ENCODE measurements around the gene CFAP99. TPM values are rescaled to one million over a fixed set of nuclear protein-coding genes. Genes with fewer than 3 reads are reported as not detected.

Gene CFAP99
- total and polyA plus RNA-seq, 9 of the 15 experiments (the other 6 are each of a cell fraction or from before 2014, with no cell fraction given): 0.07 to 0.18 (median 0.09) TPM; not detected in 6

DNA sequence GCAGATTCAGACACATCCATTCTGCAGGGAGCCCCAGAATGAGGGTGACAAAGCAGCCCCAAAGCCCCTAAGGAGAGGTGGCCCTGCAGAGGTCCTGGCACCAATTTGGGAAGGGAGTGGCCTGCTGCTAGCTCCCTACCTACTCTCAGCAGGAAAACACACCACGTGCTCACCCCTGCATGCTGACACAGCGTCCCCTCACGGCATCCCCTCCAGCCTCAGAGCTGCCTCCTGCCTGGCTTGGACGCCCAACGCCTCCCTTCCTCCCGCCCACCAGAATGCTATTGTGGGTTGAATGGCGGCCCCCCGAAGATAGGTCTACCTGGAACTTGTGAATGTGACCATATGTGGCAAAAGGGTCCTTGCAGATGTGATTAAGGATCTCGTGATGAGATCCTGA lies 29.1 kb upstream of the CFAP99 start (continued):
- TF ChIP-seq ZNF282 (CRISPR knock-in tag; IDR thresholded peaks at IDR 0.05): no peak
- no peak for TF ChIP-seq GABPB2 (CRISPR knock-in tag; conservative IDR thresholded peaks at IDR 0.05)
- no peak for TF ChIP-seq FUS (optimal IDR thresholded peaks at IDR 0.05; ENCODE audit: low read depth, low read length)
- no peak for TF ChIP-seq RBM39 (optimal IDR thresholded peaks at IDR 0.05; ENCODE audit: low read depth, low read length)
- TF ChIP-seq, protein P1, sequence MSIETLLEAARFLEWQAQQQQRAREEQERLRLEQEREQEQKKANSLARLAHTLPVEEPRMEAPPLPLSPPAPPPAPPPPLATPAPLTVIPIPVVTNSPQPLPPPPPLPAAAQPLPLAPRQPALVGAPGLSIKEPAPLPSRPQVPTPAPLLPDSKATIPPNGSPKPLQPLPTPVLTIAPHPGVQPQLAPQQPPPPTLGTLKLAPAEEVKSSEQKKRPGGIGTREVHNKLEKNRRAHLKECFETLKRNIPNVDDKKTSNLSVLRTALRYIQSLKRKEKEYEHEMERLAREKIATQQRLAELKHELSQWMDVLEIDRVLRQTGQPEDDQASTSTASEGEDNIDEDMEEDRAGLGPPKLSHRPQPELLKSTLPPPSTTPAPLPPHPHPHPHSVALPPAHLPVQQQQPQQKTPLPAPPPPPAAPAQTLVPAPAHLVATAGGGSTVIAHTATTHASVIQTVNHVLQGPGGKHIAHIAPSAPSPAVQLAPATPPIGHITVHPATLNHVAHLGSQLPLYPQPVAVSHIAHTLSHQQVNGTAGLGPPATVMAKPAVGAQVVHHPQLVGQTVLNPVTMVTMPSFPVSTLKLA (conservative IDR thresholded peaks at IDR 0.05): peak; percentile 61 to 62; a peak in 3 of 4 replicates
- TF ChIP-seq, protein P2, sequence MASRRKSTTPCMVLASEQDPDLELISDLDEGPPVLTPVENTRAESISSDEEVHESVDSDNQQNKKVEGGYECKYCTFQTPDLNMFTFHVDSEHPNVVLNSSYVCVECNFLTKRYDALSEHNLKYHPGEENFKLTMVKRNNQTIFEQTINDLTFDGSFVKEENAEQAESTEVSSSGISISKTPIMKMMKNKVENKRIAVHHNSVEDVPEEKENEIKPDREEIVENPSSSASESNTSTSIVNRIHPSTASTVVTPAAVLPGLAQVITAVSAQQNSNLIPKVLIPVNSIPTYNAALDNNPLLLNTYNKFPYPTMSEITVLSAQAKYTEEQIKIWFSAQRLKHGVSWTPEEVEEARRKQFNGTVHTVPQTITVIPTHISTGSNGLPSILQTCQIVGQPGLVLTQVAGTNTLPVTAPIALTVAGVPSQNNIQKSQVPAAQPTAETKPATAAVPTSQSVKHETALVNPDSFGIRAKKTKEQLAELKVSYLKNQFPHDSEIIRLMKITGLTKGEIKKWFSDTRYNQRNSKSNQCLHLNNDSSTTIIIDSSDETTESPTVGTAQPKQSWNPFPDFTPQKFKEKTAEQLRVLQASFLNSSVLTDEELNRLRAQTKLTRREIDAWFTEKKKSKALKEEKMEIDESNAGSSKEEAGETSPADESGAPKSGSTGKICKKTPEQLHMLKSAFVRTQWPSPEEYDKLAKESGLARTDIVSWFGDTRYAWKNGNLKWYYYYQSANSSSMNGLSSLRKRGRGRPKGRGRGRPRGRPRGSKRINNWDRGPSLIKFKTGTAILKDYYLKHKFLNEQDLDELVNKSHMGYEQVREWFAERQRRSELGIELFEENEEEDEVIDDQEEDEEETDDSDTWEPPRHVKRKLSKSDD (conservative IDR thresholded peaks at IDR 0.05; ENCODE audit: low read length): no peak
- TF ChIP-seq ZNF764 (CRISPR knock-in tag; IDR thresholded peaks at IDR 0.05; ENCODE audit: low read depth): no peak
- no peak for TF ChIP-seq ZNF347 (CRISPR knock-in tag; IDR thresholded peaks at IDR 0.05; ENCODE audit: low read depth)
- TF ChIP-seq ILK (tag; IDR thresholded peaks at IDR 0.05; ENCODE audit: borderline replicate concordance, low read depth): no peak
- TF ChIP-seq, protein P3, sequence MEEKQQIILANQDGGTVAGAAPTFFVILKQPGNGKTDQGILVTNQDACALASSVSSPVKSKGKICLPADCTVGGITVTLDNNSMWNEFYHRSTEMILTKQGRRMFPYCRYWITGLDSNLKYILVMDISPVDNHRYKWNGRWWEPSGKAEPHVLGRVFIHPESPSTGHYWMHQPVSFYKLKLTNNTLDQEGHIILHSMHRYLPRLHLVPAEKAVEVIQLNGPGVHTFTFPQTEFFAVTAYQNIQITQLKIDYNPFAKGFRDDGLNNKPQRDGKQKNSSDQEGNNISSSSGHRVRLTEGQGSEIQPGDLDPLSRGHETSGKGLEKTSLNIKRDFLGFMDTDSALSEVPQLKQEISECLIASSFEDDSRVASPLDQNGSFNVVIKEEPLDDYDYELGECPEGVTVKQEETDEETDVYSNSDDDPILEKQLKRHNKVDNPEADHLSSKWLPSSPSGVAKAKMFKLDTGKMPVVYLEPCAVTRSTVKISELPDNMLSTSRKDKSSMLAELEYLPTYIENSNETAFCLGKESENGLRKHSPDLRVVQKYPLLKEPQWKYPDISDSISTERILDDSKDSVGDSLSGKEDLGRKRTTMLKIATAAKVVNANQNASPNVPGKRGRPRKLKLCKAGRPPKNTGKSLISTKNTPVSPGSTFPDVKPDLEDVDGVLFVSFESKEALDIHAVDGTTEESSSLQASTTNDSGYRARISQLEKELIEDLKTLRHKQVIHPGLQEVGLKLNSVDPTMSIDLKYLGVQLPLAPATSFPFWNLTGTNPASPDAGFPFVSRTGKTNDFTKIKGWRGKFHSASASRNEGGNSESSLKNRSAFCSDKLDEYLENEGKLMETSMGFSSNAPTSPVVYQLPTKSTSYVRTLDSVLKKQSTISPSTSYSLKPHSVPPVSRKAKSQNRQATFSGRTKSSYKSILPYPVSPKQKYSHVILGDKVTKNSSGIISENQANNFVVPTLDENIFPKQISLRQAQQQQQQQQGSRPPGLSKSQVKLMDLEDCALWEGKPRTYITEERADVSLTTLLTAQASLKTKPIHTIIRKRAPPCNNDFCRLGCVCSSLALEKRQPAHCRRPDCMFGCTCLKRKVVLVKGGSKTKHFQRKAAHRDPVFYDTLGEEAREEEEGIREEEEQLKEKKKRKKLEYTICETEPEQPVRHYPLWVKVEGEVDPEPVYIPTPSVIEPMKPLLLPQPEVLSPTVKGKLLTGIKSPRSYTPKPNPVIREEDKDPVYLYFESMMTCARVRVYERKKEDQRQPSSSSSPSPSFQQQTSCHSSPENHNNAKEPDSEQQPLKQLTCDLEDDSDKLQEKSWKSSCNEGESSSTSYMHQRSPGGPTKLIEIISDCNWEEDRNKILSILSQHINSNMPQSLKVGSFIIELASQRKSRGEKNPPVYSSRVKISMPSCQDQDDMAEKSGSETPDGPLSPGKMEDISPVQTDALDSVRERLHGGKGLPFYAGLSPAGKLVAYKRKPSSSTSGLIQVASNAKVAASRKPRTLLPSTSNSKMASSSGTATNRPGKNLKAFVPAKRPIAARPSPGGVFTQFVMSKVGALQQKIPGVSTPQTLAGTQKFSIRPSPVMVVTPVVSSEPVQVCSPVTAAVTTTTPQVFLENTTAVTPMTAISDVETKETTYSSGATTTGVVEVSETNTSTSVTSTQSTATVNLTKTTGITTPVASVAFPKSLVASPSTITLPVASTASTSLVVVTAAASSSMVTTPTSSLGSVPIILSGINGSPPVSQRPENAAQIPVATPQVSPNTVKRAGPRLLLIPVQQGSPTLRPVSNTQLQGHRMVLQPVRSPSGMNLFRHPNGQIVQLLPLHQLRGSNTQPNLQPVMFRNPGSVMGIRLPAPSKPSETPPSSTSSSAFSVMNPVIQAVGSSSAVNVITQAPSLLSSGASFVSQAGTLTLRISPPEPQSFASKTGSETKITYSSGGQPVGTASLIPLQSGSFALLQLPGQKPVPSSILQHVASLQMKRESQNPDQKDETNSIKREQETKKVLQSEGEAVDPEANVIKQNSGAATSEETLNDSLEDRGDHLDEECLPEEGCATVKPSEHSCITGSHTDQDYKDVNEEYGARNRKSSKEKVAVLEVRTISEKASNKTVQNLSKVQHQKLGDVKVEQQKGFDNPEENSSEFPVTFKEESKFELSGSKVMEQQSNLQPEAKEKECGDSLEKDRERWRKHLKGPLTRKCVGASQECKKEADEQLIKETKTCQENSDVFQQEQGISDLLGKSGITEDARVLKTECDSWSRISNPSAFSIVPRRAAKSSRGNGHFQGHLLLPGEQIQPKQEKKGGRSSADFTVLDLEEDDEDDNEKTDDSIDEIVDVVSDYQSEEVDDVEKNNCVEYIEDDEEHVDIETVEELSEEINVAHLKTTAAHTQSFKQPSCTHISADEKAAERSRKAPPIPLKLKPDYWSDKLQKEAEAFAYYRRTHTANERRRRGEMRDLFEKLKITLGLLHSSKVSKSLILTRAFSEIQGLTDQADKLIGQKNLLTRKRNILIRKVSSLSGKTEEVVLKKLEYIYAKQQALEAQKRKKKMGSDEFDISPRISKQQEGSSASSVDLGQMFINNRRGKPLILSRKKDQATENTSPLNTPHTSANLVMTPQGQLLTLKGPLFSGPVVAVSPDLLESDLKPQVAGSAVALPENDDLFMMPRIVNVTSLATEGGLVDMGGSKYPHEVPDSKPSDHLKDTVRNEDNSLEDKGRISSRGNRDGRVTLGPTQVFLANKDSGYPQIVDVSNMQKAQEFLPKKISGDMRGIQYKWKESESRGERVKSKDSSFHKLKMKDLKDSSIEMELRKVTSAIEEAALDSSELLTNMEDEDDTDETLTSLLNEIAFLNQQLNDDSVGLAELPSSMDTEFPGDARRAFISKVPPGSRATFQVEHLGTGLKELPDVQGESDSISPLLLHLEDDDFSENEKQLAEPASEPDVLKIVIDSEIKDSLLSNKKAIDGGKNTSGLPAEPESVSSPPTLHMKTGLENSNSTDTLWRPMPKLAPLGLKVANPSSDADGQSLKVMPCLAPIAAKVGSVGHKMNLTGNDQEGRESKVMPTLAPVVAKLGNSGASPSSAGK (IDR thresholded peaks at IDR 0.05): peak; percentile 69
- TF ChIP-seq, protein P4, sequence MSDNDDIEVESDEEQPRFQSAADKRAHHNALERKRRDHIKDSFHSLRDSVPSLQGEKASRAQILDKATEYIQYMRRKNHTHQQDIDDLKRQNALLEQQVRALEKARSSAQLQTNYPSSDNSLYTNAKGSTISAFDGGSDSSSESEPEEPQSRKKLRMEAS (CRISPR knock-in tag; IDR thresholded peaks at IDR 0.05): peak; percentile 47; the same call in 1 of the 2 replicates

Data from K562 (cell line).